GM12872 (cell line): ENCODE results near the gene NSUN6.

Source experiments
- CTCF ChIP-seq: IDR thresholded peaks from 3 replicates; pipeline ENCODE4 v1.5.1; 2011; ENCODE audit warnings: low read depth, mild to moderate bottlenecking, low read length, moderate library complexity; ENCODE audit not compliant: insufficient read depth

The NSUN6 gene

GRCh38 chr10:18557960-18558359 is 93.4 kb downstream of the NSUN6 start:
- no peak for TF ChIP-seq CTCF

GRCh38 chr10:18556522-18557147 is 94.8 kb downstream of the NSUN6 start:
- no peak for TF ChIP-seq CTCF

- no peak for TF ChIP-seq CTCF
These were observed 96.9 kb downstream of the NSUN6 start for GRCh38 chr10:18554479-18554878.

- TF ChIP-seq CTCF = no peak
These were observed 99.9 kb downstream of the NSUN6 start for GRCh38 chr10:18551473-18551872.

GRCh38 chr10:18549105-18549504 is 102.3 kb downstream of the NSUN6 start:
- TF ChIP-seq CTCF = no peak

GRCh38 chr10:18545621-18546305 is 105.6 kb downstream of the NSUN6 start:
- no peak for TF ChIP-seq CTCF

- TF ChIP-seq CTCF = no peak
These were observed 108.6 kb downstream of the NSUN6 start for GRCh38 chr10:18542832-18543231.
